ENCODE data around the gene HOXA7. TPM values are rescaled to one million over a fixed set of nuclear protein-coding genes. Genes with fewer than 3 reads are reported as not detected.

The HOXA7 gene
- total RNA-seq: 1.5 and 2.1 TPM in 2 replicates

GRCh38 chr7:27156508-27156898 is at the start of gene HOXA7:
Gene HOXA7 (minus strand): TSS chr7:27156675. CDS start chr7:27156545, 130 bp downstream.

GRCh38 chr7:27199849-27200760 is 43.6 kb upstream of the HOXA7 start, which contains the start of gene HOXA13:
Gene HOXA13 (minus strand): TSS chr7:27200091. CDS start chr7:27200077, 14 bp downstream.

GRCh38 chr7:27185013-27185853 is 28.8 kb upstream of the HOXA7 start, which contains the start of gene HOXA11:
Gene HOXA11 (minus strand): TSS chr7:27185232. CDS start chr7:27185144, 88 bp downstream.

GRCh38 chr7:27173956-27174873 is 17.7 kb upstream of the HOXA7 start, which contains the start of gene HOXA10:
Gene HOXA10 (minus strand): TSS chr7:27174320. CDS start chr7:27174306, 14 bp downstream.

GRCh38 chr7:27165089-27165995 is 8.9 kb upstream of the HOXA7 start, which contains the start of gene HOXA9:
Gene HOXA9 (minus strand): TSS chr7:27165537. CDS start chr7:27165457, 80 bp downstream.

GRCh38 chr7:27151931-27152815 is 4.3 kb downstream of the HOXA7 start, which contains the start of gene HOXA3:
Gene HOXA3 (minus strand): TSS chr7:27152583. CDS start chr7:27110640, 41,943 bp downstream.

GRCh38 chr7:27147199-27148030 is 9.1 kb downstream of the HOXA7 start, which contains the start of gene HOXA6:
Gene HOXA6 (minus strand): TSS chr7:27147774. CDS start chr7:27147749, 25 bp downstream.

GRCh38 chr7:27143023-27143949 is 13.2 kb downstream of the HOXA7 start, which contains the start of gene HOXA5:
Gene HOXA5 (minus strand): TSS chr7:27143681. CDS start chr7:27143607, 74 bp downstream.

GRCh38 chr7:27130540-27131389 is 25.7 kb downstream of the HOXA7 start, which contains the start of gene HOXA4:
Gene HOXA4 (minus strand): TSS chr7:27130757. CDS start chr7:27130733, 24 bp downstream.

Other genes with a start within 250 kb of the HOXA7 start
- gene HOXA1, start 60.7 kb downstream of the HOXA7 start, total RNA-seq: 0.49 and 0.63 TPM in 2 replicates
- 0.44 and 0.49 TPM in 2 replicates for gene HOXA2, start 54.0 kb downstream of the HOXA7 start, total RNA-seq
- 0.16 and 0.57 TPM in 2 replicates for gene HOXA4, start 25.9 kb downstream of the HOXA7 start, total RNA-seq
- 7.4 and 8.3 TPM in 2 replicates for gene HOXA5, start 13.0 kb downstream of the HOXA7 start, total RNA-seq
- gene HOXA6, start 8.9 kb downstream of the HOXA7 start, total RNA-seq: 2.3 and 6.9 TPM in 2 replicates
- 0.97 and 2.3 TPM in 2 replicates for gene HOXA3, start 4.1 kb downstream of the HOXA7 start, total RNA-seq
- gene HOXA9, start 8.9 kb upstream of the HOXA7 start, total RNA-seq: 5.0 and 5.7 TPM in 2 replicates
- 2.3 and 2.6 TPM in 2 replicates for gene HOXA10, start 17.6 kb upstream of the HOXA7 start, total RNA-seq
- 0.31 and 0.49 TPM in 2 replicates for gene HOXA11, start 28.6 kb upstream of the HOXA7 start, total RNA-seq
- not detected in 2 replicates for gene HOXA13, start 43.4 kb upstream of the HOXA7 start, total RNA-seq
- not detected in 2 replicates for gene EVX1, start 86.1 kb upstream of the HOXA7 start, total RNA-seq